ENCODE data around the gene RTN4R. TPM values are rescaled to one million over a fixed set of nuclear protein-coding genes. Genes with fewer than 3 reads are reported as not detected.

RTN4R gene
- total RNA-seq, 2 experiments from 2014 or later, result 2.3 to 3.1 TPM

GRCh38 chr22:20193761-20194494 is 74.2 kb downstream of the RTN4R start:
- Mint-ChIP-seq H3K4me1 (no peaks in the 10 kb centered on the region), H3K9me3 (no peaks in the 10 kb centered on the region), H3K27ac (no peak overlapping the region), H3K36me3 (ENCODE audit: low read depth) (no peaks in the 10 kb centered on the region), H3K4me3 (no peak overlapping the region), H3K27me3 (no peaks in the 10 kb centered on the region)
- ChIA-PET POLR2A (no interaction called here), CTCF (no interaction called here)
- DNase-seq, result no peak

GRCh38 chr22:20192972-20193760 is 75.0 kb downstream of the RTN4R start:
- POLR2A ChIA-PET, result no interaction called here
- Mint-ChIP-seq H3K4me1 (no peaks in the 10 kb centered on the region), H3K27ac (no peak overlapping the region), H3K27me3 (no peaks in the 10 kb centered on the region), H3K4me3 (no peak overlapping the region), H3K9me3 (no peaks in the 10 kb centered on the region), H3K36me3 (ENCODE audit: low read depth) (no peaks in the 10 kb centered on the region)
- no peak for DNase-seq
- CTCF ChIA-PET, result no interaction called here

GRCh38 chr22:20192293-20192971 is 75.7 kb downstream of the RTN4R start:
- Mint-ChIP-seq H3K27ac (no peak overlapping the region), H3K36me3 (ENCODE audit: low read depth) (no peaks in the 10 kb centered on the region), H3K4me3 (no peak overlapping the region), H3K27me3 (no peaks in the 10 kb centered on the region), H3K9me3 (no peaks in the 10 kb centered on the region), H3K4me1 (no peaks in the 10 kb centered on the region)
- no peak for DNase-seq
- ChIA-PET POLR2A (no interaction called here), CTCF (no interaction called here)

GRCh38 chr22:20191803-20192202 is 76.3 kb downstream of the RTN4R start:
- CTCF ChIA-PET, result no interaction called here
- Mint-ChIP-seq H3K27ac (no peak overlapping the region), H3K27me3 (no peaks in the 10 kb centered on the region), H3K4me1 (no peaks in the 10 kb centered on the region), H3K36me3 (ENCODE audit: low read depth) (no peaks in the 10 kb centered on the region), H3K9me3 (no peaks in the 10 kb centered on the region), H3K4me3 (no peak overlapping the region)
- POLR2A ChIA-PET, result no interaction called here
- no peak for DNase-seq

Other genes with a start within 250 kb of the RTN4R start
- gene TANGO2, start 247.2 kb downstream of the RTN4R start, total RNA-seq, result 10 to 100 TPM; 39.1 to 44.5 TPM
- 10 to 100 TPM; 40.4 to 41.1 TPM for gene DGCR8, start 188.1 kb downstream of the RTN4R start, total RNA-seq
- 100 to 1,000 TPM; 176 to 181 TPM for gene RANBP1, start 152.2 kb downstream of the RTN4R start, total RNA-seq
- gene TRMT2A, start 151.1 kb downstream of the RTN4R start, total RNA-seq, result 10 to 100 TPM; 71.8 to 75.2 TPM
- gene ZDHHC8, start 136.5 kb downstream of the RTN4R start, total RNA-seq, result 10 to 100 TPM; 44.2 to 48.3 TPM
- under 1 TPM; 0.33 to 0.76 TPM for gene CCDC188, start 117.3 kb downstream of the RTN4R start, total RNA-seq
- 10 to 100 TPM; 40.8 to 41.1 TPM for gene DGCR6L, start 51.7 kb upstream of the RTN4R start, total RNA-seq
- 1 to 10 TPM; 6.1 to 6.2 TPM for gene ZNF74, start 125.8 kb upstream of the RTN4R start, total RNA-seq
- 1 to 10 TPM; 1.1 to 1.2 TPM for gene SCARF2, start 169.5 kb upstream of the RTN4R start, total RNA-seq
- gene KLHL22, start 227.5 kb upstream of the RTN4R start, total RNA-seq, result 10 to 100 TPM; 31.1 to 32.8 TPM
- gene MED15, start 239.3 kb upstream of the RTN4R start, total RNA-seq, result 100 to 1,000 TPM; 168 TPM

All from activated CD4-positive, alpha-beta memory T cell treated with anti-CD3 and anti-CD28 coated beads, Interleukin-2, amount 10 ng/mL, durations not matched to agents 7 days and 5 days (primary cell).